B cell (primary cell): Measurements from ENCODE around the gene RDH5. TPM values are rescaled to one million over a fixed set of nuclear protein-coding genes. Genes with fewer than 3 reads are reported as not detected.

Source experiments
- ATAC-seq: fragments of 200-7000 bp; cut with Tn5 transposase; one replicate; pipeline ENCODE4 v1.10.0; 2021; ENCODE audit warnings: low read depth, mild to moderate bottlenecking, moderate number of reproducible peaks, moderate library complexity
- CTCF ChIA-PET: fragments of 350-600 bp; sonication (Branson Sonifier 250); formaldehyde crosslinking; loops from one replicate; lab custom pipeline; 2021; ENCODE audit warnings: antibody characterized with exemption, inconsistent platforms; lab: Charles Lee
- POLR2A ChIA-PET: fragments of 350-600 bp; sonication (Branson Sonifier 250); formaldehyde crosslinking; loops from one replicate; lab custom pipeline; 2021; ENCODE audit warnings: antibody characterized with exemption; lab: Charles Lee
- DNase-seq: peaks from one replicate; pipeline ENCODE4 v3.0.0; 2013
- H2AFZ ChIP-seq: 2 replicates; pipeline ENCODE4 v1.6.1; 2012; ENCODE audit warnings: mild to moderate bottlenecking, low read depth, low read length; ENCODE audit not compliant: insufficient read depth, poor library complexity, severe bottlenecking
- H3K27ac ChIP-seq, 2 donors: 1 replicate in 1 of 2; 2 replicates in 1 of 2; pipeline ENCODE4 v1.5.1; 2012 to 2013; ENCODE audit warnings: low read length in 2 of 2, mild to moderate bottlenecking in 2 of 2, moderate library complexity in 1 of 2
- H3K27me3 ChIP-seq, 4 experiments: fragments of 200-600 bp in 1 of 4; sonication (generic) in 1 of 4; replicated peaks in 1 of 4; 1 replicate in 2 of 4; 2 replicates in 2 of 4; pipeline versions ENCODE4 v1.6.1 to v1.7.0; 2013 to 2016; ENCODE audit warnings: low read length in 3 of 4, mild to moderate bottlenecking in 2 of 4, mixed read lengths in 1 of 4, moderate library complexity in 1 of 4; ENCODE audit not compliant: insufficient read depth in 4 of 4, control insufficient read depth in 3 of 4; ENCODE audit errors: control extremely low read depth in 1 of 4
- H3K36me3 ChIP-seq, 2 experiments: replicated peaks in 1 of 2; 1 replicate in 1 of 2; 2 replicates in 1 of 2; pipeline versions ENCODE4 v1.6.1 to v1.7.1; 2013; ENCODE audit warnings: low read length in 1 of 2; ENCODE audit not compliant: insufficient read depth in 2 of 2, control insufficient read depth in 1 of 2; ENCODE audit errors: control extremely low read depth in 1 of 2, extremely low read depth in 1 of 2
- H3K4me1 ChIP-seq, 2 donors: fragments of 200-600 bp in 1 of 2; sonication (generic) in 1 of 2; 1 replicate in 1 of 2; 2 replicates in 1 of 2; pipeline versions ENCODE4 v1.5.1 to v1.6.1; 2013 to 2017; ENCODE audit warnings: low read length in 2 of 2; ENCODE audit not compliant: control insufficient read depth in 2 of 2, insufficient read depth in 2 of 2
- H3K4me2 ChIP-seq: replicated peaks from 2 replicates; pipeline ENCODE3; 2012; ENCODE audit warnings: mild to moderate bottlenecking, low read depth, low read length; ENCODE audit not compliant: poor library complexity, severe bottlenecking
- H3K4me3 ChIP-seq, 5 experiments: fragments of 200-600 bp in 1 of 5; sonication (generic) in 1 of 5; 1 replicate in 3 of 5; 2 replicates in 2 of 5; pipeline versions ENCODE4 v1.5.1 to v1.7.0; 2011 to 2016; ENCODE audit warnings: low read length in 4 of 5, mild to moderate bottlenecking in 4 of 5, low read depth in 2 of 5, control low read depth in 1 of 5, moderate library complexity in 1 of 5; ENCODE audit not compliant: insufficient read depth in 1 of 5; ENCODE audit errors: control extremely low read depth in 1 of 5, extremely low read depth in 1 of 5
- H3K79me2 ChIP-seq: fragments of 200-600 bp; sonication (generic); one replicate; pipeline ENCODE4 v1.6.0; 2016; ENCODE audit warnings: low read length; ENCODE audit not compliant: control insufficient read depth, insufficient read depth
- H3K9ac ChIP-seq: fragments of 200-600 bp; sonication (generic); 2 replicates; pipeline ENCODE4 v1.6.1; 2017; ENCODE audit warnings: mild to moderate bottlenecking, low read length, moderate library complexity
- H3K9me3 ChIP-seq, 3 donors: one replicate each; pipeline versions ENCODE4 v1.6.1 to v1.7.1; 2013; ENCODE audit warnings: low read length in 2 of 3; ENCODE audit not compliant: control insufficient read depth in 2 of 3, insufficient read depth in 1 of 3; ENCODE audit errors: control extremely low read depth in 1 of 3
- H4K20me1 ChIP-seq: 2 replicates; pipeline ENCODE4 v1.6.0; 2012; ENCODE audit warnings: mild to moderate bottlenecking, low read length; ENCODE audit not compliant: insufficient read depth, control insufficient read depth, poor library complexity, severe bottlenecking
- H3K27ac Mint-ChIP-seq: one replicate; pipeline ENCODE4 v1.8.0; 2021; ENCODE audit warnings: mixed read lengths
- H3K27me3 Mint-ChIP-seq: one replicate; pipeline ENCODE4 v1.8.0; 2021; ENCODE audit warnings: mixed read lengths
- H3K4me1 Mint-ChIP-seq: one replicate; pipeline ENCODE4 v1.8.0; 2021; ENCODE audit warnings: mixed read lengths
- H3K4me3 Mint-ChIP-seq: one replicate; pipeline ENCODE4 v1.8.0; 2021; ENCODE audit warnings: mixed read lengths
- H3K9me3 Mint-ChIP-seq: one replicate; pipeline ENCODE4 v1.8.0; 2022; ENCODE audit warnings: mixed read lengths; ENCODE audit not compliant: insufficient read depth
- EZH2 ChIP-seq: IDR thresholded peaks from 2 replicates; pipeline ENCODE4 v1.6.1; 2012; ENCODE audit warnings: borderline replicate concordance, low read depth, mild to moderate bottlenecking, moderate library complexity, low read length; ENCODE audit not compliant: insufficient read depth, poor library complexity, severe bottlenecking
- WGBS: methylation state at CpG from one replicate; pipeline ENCODE4 v1.1.5; 2013; ENCODE audit warnings: missing lambda C conversion rate; ENCODE audit not compliant: insufficient coverage; 5-methylcytosine and 5-hydroxymethylcytosine counted together
- intact Hi-C: fragments of 100-400 bp; cut with micrococcal nuclease; formaldehyde crosslinking; loops from one replicate; pipeline ENCODE4 v1.10.0; 2022
- polyA plus RNA-seq: library from polyadenylated mRNA; depleted of rRNA; stranded (reverse); fragments of >200 nt; gene quantifications from 2 replicates; pipeline ENCODE4 v1.2.3, GENCODE V29; 2012
- total RNA-seq, 2 donors: library from RNA; stranded (reverse); fragments of 120-200 nt in 1 of 2; gene quantifications; 1 replicate in 1 of 2; 2 replicates in 1 of 2; pipeline versions ENCODE4 v1.2.3 to v1.2.4, GENCODE V29; 2013 to 2022
- TF ChIP-seq, protein P1 (sequence below): fragments of 200-600 bp; IDR thresholded peaks from one replicate; pipeline ENCODE4 v1.8.0; 2022; ENCODE audit warnings: antibody characterized with exemption, mild to moderate bottlenecking

Gene RDH5
- total and polyA plus RNA-seq, 2 donors (not counting 1 experiment from before 2014, with no cell fraction given): 32.6 to 37.8 TPM

DNA sequence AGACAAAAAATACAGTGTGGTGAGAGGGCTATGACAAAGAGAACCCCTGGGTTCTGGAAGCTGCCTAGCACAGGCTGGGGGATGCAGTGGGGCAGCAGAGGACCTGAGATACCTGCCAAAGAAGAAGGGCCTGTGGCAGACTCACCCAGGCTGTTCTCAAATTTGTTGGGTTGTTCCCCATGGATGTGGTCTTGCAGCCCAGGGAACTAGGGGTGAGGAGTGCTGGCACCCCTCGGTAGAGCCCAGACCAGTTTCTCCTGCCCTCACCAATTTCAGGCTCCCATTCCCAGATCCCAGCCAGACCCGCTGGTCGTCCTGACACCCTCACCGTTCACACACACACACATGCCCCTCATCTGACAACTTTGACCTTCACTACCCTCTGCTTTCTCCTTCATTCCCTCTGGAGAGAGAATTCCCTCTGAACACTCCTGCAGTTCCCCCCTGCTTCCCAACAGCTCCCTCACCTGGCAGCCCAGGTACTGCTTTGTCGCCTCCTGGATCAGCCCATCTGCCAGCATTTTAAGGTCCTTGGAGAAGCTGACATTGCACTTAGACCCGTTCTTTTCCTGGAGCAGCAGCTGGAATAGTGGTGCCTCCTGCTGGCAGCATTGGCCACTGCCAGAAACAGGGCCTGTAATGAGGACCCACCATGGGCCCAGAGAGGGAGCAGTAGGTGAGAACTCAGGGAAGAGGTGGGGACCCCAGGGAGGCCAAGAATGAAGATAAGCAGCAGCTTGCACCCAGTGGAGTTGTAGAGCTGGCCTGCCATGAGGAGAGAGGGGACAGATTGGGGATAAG, 16.8 kb downstream of the RDH5 start:
- H3K27me3 ChIP-seq: no peaks in the 10 kb centered on the region
- Mint-ChIP-seq H3K27ac (peak overlapping the region; percentile 91), H3K4me1 (peaks cover 16% of the 10 kb centered on the region), H3K27me3 (no peaks in the 10 kb centered on the region), H3K4me3 (peak overlapping the region; percentile 89), H3K9me3 (no peaks in the 10 kb centered on the region)
- H3K27ac ChIP-seq: no peak overlapping the region
- peak overlapping the region; percentile 96 for H2AFZ ChIP-seq
- H3K9ac ChIP-seq: no peak overlapping the region
- no peaks in the 10 kb centered on the region for H4K20me1 ChIP-seq
- ATAC-seq (peak; percentile 40), DNase-seq (peak; percentile 70)
- intact Hi-C loops: loop anchor here (1.0 kb wide), 2 partner anchors 13 to 77 kb away; no protein-coding TSS in a partner anchor
- no peak for TF ChIP-seq EZH2
- TF ChIP-seq, protein P1, sequence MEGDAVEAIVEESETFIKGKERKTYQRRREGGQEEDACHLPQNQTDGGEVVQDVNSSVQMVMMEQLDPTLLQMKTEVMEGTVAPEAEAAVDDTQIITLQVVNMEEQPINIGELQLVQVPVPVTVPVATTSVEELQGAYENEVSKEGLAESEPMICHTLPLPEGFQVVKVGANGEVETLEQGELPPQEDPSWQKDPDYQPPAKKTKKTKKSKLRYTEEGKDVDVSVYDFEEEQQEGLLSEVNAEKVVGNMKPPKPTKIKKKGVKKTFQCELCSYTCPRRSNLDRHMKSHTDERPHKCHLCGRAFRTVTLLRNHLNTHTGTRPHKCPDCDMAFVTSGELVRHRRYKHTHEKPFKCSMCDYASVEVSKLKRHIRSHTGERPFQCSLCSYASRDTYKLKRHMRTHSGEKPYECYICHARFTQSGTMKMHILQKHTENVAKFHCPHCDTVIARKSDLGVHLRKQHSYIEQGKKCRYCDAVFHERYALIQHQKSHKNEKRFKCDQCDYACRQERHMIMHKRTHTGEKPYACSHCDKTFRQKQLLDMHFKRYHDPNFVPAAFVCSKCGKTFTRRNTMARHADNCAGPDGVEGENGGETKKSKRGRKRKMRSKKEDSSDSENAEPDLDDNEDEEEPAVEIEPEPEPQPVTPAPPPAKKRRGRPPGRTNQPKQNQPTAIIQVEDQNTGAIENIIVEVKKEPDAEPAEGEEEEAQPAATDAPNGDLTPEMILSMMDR: peak; percentile 73
- ChIA-PET POLR2A (interaction anchor here (1.1 to 2.4 kb wide), 3 partner anchors 8 to 81 kb away, joined by 4 to 18 read pairs (median 6); partner anchors contain the start of genes BLOC1S1, CD63, ORMDL2 and SARNP), CTCF (interaction anchor here (0.7 to 8.1 kb wide), 20 partner anchors 8 to 900 kb away, joined by 3 to 147 read pairs (median 5); partner anchors contain the start of genes BLOC1S1, CD63, ITGA7 and ORMDL2)
- no peaks in the 10 kb centered on the region for H3K79me2 ChIP-seq
- H3K4me2 ChIP-seq: peak overlapping the region; percentile 89
- WGBS: 70% methylated on average over 6 of the region's 6 CpGs
- H3K4me1 ChIP-seq: peaks cover 11 to 15% of the 10 kb centered on the region in 2 donors
- H3K36me3 ChIP-seq: no peaks in the 10 kb centered on the region
- H3K4me3 ChIP-seq: no peak overlapping the region
- no peaks in the 10 kb centered on the region for H3K9me3 ChIP-seq
